HG03520 (cell line): Measurements from ENCODE around the gene PPP2R2D.

Source experiments
- ATAC-seq: cut with Tn5 transposase; IDR thresholded peaks from one replicate; pipeline ENCODE4 v1.9.1; 2021; ENCODE audit warnings: mild to moderate bottlenecking, moderate library complexity; ENCODE audit not compliant: unreplicated experiment

Gene PPP2R2D

DNA sequence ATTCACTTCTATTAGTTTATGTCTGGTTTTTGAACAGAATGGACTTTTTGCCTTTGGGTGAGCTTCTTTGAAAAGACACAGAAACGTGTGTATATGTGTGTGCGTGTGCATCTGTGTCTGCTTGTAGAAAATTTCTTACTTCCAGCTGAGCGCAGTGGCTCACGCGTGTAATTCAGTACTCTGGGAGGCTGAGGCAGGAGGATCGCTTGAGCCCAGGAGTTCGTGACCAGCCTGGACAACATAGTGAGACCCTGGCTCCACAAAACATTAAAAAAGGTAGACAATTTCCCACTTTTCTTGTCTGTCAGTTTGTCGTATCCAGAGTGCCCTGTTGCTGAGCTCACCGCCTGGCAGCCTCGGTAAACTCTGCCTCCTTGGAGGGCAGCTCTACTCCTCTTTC, 25.4 kb downstream of the PPP2R2D start:
- no peak for ATAC-seq

DNA sequence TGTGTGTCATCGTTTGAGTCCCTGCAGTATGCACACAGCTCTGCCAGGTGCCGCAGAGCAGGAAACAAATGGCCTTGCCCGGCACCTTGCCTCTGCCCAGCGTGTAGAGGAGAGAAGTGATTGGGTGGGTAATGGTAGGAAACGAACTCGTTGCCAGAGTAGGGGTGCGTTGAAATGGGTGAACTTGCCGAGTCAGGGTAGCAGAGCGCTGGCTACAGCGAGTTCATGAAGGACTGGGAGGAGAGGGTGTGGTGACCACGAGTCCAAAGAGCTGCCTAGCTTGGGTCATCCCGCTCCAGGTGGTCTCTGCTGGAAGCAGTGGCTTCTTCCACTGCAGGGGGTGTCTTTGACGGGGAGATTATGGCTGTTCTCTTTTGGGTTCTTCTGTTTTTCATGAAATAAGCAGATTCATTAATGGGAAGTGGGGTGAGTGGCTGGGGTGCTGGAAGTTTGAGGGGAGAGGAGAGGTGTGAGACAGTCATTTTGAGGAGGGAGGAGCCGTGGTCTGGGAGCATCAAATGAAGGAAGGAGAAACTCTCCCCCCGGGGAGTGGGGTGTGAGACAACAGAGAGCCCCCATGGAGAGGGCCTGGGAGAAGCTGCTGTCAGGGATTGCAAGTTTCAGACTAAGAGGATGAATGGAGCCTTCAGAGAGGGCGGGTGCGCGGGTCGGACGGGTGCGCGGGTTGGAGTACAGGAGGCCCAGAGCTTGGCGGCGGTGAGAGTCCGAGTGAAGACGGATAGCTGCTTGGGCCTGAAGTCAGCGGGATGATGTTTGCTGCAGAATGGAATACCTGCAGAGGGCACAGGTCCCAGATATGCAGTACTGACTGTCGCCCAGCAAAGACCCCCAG, 26.2 kb downstream of the PPP2R2D start:
- ATAC-seq: no peak

DNA sequence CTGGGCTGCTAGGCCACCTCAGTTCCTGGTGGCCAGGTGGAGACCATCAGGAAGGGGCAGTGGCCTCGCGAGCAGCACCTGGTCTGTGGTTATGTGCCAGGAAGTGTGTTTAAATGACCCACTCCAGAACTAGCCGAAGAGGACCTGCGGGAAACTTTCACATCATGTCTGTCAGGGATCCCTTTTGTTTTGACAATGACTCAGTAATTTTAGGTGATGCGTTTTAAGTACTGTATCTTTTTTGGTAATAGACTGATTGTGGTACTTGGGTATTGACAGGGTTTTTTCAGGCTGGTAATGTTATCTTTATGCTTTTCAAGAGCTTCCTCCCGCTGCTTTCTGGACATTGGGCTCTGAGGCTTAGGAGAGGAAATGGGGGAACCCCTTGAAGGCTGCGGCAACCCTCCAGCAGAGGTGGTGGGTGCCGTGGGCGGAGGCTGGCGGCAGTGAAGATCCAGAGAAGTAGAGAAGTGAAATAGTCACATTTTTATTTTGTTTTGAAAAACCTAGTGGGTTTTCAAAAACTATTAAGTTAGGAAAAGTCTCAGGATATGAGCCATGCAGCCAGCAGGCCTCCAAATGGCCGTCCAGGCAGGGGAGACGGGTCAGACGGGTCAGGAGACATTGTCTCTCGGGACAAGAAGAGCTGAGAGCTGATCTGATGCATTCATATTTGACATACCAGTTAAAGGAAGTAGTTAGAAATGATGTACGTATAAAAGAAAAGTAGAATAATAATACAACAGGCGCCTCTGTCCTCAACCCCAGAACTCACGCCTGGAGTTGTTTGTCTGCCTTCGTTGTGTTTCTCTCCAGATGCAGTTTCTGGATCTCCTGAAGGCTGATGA, 27.7 kb downstream of the PPP2R2D start:
- ATAC-seq: peak; percentile 84

DNA sequence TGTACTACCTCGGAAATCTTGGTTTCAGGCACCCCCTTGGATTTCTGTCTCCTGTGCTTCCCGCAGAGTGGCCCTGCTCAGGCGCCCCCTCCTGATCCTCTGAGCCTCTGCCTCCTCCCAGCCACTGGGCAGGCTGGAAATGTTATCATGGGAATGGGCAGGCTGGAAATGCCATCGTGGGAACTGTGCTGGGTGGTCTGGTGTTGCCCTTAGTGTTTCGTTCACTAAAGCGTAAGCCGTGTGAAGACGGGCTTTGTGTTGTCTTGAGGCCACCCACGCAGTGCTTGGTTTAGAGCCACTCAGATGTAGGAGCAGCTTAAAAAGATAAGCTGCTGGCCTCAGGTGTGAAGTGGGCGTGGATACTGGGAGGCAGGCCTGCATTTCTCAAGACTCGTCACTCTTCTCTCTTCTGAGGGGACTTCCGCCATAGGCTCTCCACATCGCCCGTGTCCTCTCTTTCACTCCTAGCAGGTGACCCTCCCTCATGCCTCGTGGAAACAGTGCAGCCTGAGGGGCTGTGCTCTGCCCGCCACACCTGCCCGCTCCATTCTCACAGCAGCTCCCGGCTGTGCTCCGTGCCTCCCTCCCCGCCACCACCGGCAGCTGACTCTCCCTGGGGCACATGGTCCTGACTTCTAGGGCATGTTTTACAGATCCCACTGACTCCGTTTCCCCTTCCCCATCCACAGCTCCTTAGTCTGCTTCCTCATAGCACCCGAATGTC, 28.5 kb downstream of the PPP2R2D start:
- ATAC-seq: no peak

DNA sequence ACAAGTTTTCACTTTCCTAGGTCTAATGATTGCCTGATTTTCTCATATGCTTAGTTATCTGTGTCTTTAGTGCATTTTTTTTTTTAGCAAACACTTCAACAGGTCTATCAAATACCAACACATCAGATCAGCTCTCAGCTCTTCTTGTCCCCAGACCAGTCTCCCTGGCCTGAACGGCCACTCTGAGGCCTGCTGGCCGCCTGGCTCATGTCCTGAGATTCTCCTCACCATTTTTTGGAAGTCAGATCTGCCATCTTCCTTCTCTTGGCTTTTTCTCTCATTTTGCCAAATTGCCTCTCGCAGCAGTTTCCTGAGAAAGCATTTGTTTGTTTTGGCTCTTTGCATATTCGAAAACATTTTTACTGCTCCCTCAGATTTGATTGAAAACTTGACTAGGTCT, 29.3 kb downstream of the PPP2R2D start:
- no peak for ATAC-seq

DNA sequence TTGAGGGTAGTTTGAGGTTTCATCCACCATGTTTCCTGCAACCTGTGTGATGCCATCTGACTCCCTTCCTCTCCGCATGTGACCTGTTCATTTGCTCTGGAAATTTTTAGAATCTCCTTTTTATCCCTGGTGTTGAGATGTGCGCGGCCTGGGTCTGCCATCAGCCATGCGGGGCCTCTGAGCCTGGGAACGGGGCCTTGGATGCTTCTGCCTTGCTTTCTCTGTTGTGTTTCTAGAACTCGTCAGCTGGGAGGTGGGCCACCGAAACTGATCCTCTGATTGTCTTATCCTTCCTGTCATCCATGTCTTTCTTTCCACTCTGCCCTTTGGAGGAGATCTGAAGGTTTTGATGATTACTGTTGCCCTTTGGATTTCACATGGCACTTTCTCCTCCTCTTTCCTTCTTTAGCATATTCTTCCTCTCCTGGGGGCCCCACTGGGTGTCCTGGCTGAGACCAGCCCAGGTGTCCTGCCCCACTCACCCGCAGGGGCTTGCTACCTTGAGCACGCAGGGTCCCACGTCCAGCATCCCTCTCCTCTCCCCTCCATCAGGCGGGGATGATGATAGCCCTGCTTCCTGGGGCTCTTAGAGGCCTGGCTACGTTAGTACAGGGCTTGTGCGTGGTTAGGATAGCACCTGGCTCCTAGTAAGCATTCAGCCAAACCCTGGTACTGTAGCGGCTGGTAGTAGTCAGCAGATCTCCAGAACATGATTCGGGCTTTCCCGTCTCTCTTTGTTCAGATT, 29.9 kb downstream of the PPP2R2D start:
- ATAC-seq: no peak

DNA sequence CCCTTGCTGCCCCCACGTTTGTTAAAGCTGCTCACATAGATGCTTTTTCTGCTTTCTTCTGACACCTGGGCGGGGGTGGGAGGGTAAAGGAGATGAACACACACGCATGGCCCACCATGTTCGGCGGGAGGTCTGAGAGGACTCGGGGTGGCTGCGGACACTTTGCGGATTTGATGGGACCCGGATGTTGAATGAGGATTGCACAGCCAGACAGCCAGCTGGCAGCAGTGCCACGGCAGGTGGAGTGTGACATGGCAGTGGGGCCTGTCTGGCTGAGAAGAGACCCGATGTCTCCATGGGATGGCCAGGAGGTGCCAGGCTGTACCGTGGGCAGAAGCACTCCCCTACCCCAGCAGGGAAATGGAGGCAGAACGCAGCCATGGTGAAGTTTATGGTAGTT, 31.2 kb downstream of the PPP2R2D start:
- no peak for ATAC-seq

DNA sequence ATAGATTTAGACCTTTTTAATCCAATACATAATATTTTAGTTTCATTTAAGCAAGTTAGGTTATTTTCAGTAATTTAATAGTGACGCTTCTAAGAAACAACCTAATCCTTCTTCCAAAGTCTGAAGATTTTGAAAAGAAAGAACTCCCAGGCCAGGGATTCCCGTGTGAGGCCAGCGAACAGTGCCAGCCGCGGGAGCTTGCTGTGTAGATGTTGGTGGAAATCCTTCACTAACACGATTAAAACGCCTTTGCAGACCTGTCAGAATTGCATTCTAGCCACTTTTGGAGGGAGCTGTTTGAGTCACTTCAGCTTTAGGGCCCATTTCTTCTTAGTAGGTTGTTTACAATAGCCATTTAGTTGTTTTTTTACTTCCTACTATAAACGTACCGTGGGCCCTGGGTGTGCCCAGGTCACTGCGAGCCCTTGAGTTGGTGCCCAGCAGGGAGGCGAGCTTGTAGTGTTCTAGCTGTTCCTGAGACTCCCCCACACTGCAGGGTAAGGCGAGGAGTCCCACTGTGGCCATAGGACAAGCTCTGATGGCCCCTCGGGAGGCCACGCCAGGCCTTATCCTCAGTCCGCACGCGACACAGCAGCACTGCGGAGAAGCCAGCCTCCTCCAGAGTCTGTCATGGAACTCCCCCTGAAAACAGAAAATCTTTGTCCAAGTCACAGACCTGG, 32.3 kb downstream of the PPP2R2D start:
- no peak for ATAC-seq

DNA sequence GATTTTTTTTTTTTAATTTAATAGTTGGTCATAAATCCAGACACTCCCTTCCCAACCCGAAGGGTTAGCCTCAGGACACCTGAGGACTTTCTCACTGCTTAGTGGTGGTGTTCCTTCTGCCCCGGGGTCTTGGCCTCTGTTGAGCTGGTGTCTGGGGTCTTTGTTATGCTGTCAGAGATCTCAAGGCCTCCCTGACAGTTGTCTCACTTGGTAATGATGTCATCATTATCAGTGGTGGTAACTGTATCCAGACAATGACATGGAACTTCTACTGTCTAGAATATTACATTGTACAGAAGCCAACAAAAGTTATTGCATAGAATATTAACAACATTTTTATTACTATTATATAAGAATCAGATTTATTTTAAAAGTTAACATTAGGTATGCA, 32.9 kb downstream of the PPP2R2D start:
- ATAC-seq: no peak

DNA sequence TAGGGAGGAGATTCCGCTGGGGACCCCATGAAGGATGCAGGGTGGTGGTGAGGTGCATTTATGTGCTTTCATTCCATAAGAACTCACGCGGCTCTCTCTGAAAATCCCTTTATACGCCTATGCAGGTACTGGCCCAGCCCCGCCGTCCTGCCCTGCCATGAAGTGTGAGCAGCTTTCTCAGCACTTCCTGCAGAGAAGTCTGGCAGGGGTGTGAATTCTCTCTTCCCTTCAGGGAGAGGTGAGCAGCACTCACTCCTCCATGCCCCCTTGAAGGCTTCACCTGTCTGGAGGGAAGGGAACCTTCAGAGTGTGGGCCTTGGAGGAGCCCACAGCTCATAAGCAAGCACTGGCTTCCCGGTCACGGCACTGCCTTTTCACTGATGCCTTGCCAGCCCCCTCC, 34.0 kb downstream of the PPP2R2D start:
- ATAC-seq: no peak

DNA sequence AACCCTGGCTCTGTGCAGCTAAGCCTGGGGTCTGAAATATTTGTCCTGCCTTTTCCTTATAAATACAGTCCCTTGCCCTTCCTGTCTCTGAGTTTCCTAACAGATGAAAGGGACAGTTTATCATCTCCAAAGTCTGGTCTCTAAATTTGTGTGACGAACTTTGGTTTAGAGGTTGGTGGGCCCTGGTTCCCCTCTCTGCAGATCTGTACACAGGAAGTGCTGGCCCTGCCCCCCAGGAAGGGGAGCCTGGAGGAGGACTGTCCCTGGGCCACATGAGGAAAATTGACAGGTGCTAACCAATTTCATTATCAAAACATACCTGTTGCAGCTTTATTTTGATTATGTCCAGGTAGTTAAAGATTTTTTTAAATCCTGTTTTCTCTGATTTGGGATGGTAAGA, 34.5 kb downstream of the PPP2R2D start:
- no peak for ATAC-seq

DNA sequence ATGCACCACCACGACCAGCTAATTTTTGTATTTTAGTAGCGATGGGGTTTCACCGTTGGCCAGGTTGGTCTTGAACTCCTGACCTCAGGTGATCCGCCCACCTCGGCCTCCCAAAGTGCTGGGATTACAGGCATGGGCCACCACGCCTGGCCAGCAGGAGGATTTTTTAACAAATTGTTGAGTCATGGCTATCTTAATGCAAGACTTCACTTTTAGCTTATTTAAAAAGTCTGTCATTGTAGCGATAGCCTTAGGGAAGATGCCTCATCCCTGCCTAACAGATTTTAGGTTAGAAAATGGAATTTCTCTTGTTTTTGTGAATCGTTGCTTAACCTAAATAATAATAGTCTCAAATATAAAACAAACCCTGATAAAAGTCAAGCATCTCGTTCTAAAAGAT, 35.5 kb downstream of the PPP2R2D start:
- ATAC-seq: no peak

DNA sequence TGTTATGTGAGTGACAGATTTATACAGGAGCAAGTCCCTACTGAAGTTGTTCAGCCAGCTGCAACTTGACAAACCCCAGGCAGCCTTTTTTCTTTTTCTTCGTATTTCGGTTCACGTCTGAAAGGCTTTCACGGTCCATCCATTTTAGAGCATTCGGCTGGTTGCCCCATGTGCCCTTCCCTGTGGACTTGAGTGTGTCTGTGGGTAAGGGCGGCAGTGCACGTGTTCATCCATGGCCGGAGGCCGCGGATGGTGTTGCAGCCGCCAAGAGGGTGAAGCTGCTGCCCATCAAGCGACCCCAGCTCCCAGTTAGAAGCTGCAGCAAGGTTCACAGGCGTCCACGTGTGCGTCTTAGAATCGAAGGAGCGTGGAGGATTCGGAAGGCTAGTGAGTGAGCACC, 35.9 kb downstream of the PPP2R2D start:
- no peak for ATAC-seq

DNA sequence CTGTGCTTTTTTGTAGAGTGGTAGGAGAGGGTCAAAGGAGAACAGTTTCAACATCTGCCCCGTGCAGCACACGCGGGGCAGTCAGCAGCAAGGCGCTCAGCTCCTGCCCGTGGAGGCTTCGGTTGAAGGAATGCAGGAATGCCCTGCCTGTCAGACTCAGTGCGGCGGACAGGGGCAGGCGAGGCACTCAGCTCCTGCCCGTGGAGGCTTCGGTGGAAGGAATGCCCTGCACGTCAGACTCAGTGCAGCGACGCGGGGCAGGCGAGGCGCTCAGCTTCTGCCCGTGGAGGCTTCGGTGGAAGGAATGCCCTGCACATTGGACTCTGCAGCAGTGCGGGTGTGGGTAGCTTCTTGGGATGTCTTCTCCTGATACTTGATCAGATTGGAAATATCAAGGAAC, 37.0 kb downstream of the PPP2R2D start:
- no peak for ATAC-seq

DNA sequence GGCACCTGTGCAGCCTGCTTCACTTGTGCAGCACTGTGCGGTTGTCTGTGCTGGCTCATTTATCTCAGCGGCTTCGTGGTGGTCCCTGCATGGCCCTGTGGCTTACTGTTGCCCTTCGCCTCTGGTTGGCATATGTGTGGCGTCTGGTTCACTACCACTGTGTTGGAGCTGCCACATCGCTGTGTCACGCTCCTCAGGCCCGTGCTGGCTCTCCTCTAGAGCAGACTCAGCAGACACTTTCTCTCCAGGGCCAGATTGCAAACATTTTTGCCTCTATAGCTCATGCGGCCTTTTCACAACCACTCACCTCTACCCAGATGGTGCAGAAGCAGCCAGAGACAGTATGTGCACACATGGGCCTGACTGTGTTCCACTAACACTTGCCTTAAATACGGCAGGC, 37.9 kb downstream of the PPP2R2D start:
- no peak for ATAC-seq

DNA sequence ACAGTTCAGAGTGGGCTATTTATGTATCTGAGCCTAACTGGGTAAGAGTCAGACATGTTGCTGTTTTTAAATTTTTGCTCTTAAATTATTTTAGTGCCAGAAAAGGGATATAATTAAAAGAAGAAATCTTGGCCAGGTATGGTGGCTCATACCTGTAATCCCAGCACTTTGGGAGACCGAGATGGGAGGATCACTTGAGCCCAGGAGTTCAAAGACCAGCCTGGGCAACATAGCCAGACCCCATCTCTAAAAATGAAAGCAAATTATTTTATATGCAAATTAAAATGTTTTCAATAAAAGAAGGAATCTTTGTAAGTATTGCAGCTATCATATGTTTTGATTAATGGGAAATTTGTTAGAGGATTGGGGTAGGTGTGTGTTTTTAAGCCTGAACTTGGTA, 41.6 kb downstream of the PPP2R2D start:
- ATAC-seq: no peak

DNA sequence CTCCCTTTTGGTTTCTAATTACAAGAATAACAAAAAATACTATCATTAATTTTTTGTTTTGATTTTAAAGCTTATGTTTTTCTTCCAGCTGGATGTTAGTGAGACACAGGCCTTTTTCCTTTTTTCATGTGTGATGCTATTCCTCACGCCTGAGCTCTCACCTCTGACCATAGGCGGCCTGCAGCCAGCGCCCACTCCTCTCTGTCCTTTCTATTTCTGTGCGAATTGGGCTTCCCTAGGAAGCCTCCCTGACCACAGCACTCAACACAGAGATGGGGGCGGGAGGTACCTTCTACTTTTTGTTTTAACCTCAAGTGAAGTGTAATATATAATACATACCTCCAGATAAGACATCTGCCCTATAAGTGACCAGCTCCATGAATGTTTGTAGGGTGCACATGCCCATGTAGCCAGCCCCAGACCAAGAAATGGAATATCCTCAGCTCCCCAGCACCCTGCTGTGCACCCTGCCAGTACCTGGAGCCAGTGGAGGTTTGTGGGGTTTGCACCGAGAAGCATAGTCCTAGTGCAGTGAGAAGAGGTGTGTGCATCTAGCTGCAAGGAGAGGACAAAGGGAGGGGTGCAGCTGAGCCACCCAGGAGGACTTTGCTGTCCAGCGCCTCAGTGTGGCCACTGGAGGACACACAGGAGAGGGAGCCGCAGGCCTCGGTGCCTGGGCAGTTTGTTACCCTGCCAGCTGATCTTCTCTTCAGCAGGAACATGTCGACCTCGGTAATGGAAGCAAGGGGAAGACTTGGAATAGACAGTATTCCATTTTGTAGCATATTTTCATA, 42.4 kb downstream of the PPP2R2D start:
- no peak for ATAC-seq

DNA sequence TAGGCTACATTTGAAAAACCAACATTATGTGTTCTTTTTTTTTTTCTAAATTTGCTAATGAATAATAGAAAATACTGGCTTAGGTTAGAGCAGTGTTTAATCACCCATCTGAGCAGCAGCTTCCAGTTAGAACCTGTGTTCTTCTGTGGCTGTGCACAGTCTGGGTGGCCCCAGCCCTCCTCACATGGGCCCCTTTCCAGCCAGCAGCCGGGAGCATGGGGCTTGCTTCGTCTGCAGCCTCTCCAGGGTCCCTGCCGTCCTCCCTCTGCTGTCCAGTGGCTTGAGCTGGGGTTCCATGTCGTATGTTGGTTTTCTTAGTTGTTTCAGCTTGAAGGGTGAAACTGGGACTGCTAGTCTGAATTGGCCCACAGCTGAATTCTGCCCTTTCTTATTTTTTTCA, 43.6 kb downstream of the PPP2R2D start:
- no peak for ATAC-seq

DNA sequence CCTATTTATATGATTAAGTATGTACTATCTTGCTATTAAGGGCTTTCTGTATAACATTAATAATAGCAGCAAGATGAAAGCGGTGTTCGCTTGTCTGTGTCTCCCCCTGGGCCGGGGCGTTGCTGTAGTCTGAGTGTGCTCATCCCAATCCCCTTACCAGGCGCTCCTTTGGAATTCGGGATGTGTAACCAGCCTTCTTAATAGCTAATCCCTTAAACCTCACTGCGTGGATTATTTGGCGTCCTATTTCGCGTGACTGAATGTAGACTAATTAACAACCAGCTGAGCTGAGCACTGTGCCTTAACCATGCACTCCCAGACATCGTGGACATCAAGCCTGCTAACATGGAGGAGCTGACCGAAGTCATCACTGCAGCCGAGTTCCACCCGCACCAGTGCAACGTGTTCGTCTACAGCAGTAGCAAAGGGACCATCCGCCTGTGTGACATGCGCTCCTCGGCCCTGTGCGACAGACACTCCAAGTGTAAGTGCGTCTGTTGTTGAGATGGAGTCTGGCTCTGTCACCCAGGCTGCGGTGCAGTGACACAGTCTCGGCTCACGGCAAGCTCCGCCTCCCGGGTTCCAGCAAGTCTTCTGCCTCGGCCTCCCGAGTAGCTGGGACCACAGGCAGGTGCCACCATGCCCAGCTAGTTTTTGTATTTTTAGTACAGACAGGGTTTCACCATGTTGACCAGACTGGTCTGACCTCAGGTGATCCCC, 44.3 kb downstream of the PPP2R2D start:
- no peak for ATAC-seq
